Measurements from ENCODE around the gene SHB.
A peak's percentile ranks its signal among the peaks of the same experiment; 100 is the strongest.

The SHB gene

DNA sequence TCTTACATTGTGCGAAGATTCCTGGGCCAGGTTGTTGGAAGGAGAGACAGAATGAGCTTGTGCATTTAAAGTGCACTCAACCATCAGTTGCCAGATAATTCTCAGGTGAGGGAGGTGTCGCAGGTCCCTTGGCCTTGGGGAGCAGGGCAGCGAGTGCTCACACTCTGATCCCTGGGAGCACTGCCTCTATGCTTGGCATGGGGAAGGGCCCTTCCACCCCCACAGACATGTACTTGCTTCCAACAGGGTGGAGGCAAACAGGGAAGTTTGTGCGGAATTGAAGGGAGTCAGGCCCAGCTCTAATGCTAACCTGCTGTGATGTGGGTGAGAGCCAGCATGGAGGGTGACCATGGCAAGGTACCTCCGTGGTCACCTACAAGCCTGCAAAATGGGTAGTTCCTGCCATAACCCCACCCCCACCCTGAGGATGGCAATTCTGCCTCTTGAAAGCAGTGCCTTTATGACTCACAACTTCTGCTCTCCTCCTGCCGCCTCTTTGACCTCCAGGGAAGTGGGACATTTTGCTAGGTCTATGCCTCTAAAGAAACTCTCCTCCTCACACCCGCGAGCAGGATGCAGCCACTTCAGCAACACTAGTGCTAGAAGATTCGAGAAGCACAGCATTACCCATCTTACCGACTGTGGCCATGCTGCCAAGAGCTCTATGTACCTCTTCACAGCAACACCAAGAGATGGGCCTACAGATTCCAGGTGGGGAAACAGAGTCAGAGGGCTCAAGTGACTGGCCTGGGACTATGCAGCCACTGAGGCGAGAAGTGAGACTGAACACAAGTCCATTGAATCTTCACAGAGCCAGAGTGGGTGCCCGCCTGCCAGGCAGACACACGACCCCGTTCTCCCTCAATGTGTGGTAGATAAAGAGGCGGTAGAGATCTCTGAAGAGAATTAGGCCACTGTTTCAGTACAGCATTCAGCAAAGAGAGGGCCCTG is 143.0 kb downstream of the SHB start:
- peak; percentile 40 for DNase-seq

DNA sequence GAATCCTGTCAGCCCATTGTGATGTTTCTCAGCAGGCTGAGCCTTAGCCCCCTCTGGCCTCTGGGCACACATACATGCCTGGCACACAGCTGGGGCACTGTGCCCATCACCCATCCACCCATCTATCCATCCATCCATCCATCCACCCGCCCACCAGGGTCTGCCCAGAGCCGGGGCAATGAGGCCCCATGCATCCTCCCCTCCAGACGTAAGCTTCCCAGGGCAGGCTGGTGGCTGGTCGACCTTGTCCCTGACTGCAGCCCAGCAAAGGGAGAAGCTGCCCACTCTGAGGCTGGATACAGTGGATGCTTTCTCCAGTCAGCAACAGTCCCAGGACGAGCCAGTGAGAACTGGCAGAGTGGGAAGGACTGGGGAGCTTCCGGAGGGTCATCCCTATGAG is 144.0 kb downstream of the SHB start:
- no peak for DNase-seq

DNA sequence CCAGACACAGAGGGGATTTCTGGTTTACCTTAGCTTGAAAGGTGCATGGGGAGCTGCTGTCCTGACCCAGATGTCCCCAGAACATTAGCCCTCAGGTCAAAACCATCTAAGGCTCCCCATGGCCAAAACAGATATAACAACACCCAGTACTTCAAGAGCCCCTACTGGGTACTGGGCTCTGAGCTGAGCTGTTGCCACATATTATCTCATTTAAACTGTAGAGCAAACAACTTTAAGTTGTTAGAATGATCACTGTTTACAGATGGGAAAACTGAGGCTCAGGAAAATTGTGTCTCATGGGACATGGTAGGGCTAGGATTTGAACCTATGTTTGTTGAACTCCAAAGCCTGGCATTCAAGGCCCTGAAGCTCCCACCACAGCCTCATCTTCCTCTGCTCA is 144.5 kb downstream of the SHB start:
- DNase-seq = no peak

DNA sequence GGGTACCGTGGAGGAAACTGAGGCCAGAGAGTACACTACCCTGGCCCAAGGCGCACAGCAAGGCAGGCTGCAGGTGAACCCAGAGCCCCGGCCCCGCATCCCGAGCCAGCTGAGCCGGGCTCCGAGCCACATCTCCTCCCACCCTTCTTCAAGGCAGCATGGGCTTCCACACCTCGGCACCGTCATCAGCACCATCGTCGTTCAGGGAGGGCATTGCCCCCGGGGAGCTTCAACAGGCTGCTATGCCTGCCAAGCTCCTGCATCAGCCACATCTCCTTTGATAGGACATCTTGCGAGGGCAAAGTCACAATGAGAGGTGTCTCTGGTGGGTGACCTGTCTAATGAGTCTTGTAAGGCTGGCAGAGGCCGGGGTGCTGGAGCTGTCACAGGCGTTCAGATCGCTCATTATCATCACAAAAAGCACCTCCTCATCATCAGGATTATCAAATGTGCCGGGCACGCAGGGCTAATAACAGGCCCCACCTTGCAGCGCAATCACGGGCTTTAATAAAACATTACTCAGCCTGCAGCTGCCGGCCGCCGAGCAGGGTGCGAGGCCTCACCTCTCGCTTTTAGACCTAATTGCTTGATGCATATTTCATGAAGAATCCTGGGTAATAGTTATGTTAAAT is 145.1 kb downstream of the SHB start:
- DNase-seq = no peak

DNA sequence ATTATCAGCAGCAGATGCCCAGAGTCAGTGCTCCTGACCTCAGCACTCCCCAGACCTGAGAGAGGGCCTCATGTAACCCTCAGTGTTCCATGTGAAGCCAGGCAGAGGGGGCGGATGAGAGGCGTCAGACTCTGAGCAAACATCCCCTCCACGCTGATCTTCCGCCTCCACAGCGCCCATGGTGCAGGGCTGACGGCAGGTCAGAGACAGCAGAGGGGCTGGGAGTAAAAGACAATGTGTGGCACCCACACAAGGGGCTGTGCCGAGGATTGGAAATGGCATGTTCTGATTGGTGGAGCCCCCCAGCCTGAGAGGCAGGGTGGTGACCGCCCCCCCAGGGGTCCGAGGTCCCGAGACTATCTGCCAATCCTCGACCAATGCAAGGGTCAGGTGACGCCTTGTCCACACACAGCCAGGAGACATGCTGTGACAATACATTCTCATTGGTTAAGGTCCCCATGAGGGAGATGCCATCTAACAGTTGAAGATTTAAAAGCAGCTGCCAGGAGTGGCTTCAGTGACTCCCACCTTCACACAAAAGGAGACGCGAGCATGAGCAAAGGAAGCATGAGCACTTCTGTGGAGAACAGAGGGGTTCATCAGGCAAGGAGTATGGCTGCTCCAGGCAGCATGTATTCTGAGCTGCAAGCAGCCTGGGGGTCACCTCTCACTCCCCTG is 145.8 kb downstream of the SHB start:
- no peak for DNase-seq

DNA sequence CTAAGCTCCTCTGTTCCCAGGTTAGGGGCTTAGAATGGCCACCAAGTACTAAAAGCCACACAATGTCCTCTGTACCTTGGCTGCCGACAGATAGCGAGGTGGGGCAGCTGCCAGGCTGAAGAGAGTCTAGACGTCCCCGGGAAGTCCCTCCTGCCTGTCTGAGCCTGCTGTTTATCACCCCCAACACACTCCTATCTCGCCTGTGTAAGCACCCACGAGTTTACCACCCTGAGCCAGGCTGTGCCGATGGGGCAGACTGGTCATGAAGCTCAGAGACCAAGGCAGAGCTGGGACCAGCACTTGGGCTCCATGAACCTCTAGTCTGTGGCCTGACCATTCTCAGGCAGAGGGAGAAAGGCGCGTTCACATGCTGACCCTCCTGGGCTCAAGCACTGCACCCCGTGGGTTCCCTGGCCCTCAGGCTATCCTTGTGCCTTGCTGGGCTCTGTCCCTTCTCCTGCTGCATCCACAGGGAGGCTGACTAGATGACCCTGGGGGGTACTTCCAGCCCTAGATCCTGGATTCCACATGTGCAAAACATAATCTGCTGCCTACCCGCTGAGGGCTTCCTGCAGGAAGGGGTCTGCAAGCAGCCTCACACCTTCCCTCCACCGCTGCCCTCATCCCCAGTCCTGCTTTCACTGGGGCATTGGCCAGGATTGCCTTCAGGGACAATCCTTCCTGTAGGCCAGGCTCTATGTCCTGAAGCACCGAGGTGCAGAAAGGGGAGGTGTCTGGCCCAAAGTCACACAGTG is 146.5 kb downstream of the SHB start:
- no peak for DNase-seq

DNA sequence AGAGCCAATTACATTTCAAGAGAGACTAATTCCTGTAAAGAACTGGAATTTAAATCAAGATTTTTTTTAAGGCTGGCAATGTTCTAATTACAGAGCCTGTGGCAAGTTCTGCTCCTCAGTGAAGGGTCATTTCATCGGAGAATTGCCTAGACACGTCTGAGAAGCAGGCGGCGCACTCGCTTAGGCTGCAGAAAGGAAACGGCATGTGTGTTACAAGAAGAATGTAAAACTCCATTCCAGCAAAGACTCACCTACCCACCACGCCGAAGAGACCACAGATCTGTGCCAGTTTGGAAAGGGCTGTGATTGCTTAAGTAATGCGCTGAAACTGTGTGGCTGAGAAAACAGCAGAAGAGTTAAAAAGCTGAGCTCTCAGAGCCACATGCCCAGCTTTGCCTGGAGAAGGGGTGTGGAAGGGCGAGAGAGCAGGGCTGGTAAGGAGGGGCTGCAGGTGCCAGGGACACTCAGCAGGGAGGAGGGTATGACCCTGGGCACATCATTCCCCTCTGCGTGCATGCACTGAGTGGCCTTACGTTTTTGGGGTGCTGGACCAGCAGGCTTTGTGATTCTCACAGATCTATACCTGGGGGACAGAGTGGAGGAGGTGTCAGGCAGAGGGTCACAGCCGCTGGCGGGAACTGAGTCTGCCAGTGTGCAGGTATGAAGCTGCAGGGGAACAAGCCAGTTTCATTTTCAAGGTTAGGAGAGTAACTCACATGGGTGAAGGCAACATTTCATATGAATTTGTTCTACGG is 147.3 kb downstream of the SHB start:
- no peak for DNase-seq

DNA sequence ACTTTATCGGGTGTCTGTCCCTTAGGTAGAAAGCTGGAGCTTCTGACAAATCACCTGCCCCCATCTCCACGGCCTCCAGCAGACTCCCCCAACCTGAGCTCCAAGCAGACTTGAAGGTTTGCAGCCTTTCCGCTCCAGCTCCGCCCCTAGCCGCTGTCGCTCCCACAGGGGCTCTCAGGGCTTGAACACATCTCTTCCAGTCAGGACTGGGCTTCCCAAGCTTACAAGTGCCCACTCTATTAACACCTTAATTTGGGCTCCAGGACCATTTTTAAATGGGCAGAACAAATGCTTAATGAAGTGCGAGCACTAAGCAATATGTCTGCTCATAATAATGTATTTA is 147.9 kb downstream of the SHB start:
- DNase-seq = no peak

DNA sequence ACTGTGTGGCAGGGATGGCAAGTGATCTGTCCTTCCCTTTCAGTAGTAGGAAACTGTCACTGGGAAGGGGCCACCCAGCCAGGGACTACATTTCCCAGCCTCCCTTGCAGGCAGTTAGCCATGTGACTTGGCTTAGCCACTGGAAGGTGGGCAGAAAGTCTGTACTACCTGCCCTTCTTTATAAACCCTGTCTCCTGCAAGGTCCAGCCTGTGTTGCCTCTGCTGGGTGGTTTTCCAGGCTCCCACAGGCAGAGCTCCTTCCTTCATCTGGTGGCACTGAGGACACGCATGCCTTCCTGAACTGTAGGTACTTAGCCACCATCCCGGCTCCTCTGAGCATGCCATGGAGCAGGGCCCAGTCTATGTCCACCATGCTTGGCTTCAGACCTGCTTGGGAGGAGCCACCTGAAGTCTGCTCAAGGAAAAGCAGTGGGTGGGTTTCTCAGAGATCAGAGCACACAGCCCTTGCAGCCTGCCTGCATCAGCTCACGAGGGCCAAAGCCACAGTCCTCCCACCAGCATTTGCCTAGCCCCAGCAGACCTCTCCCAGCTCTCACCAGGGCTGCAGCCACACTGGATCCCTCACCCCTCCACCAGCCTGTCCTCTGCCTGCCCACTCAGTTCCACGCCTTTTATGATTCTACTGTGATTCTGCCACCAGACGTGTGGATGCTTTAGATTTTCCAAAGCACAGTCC is 148.4 kb downstream of the SHB start:
- DNase-seq = peak; percentile 34

DNA sequence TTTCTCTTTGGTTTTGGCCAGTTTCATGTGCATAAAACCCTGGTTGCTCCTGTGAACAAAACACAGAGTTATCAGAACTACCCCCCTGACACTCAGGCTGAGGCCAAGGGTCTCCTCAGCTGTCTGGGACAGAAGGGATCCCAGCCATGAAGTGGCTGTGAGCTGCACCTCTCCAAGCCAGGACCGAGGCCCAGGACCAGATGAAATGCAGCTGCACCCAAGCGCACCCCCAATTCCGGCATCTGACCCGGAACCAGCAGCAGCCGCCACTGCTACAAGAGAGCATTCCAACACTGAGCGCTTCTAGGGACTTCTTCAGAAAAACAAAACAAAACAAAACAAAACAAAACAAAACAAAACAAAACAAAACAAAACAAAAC is 149.1 kb downstream of the SHB start:
- DNase-seq = no peak

DNA sequence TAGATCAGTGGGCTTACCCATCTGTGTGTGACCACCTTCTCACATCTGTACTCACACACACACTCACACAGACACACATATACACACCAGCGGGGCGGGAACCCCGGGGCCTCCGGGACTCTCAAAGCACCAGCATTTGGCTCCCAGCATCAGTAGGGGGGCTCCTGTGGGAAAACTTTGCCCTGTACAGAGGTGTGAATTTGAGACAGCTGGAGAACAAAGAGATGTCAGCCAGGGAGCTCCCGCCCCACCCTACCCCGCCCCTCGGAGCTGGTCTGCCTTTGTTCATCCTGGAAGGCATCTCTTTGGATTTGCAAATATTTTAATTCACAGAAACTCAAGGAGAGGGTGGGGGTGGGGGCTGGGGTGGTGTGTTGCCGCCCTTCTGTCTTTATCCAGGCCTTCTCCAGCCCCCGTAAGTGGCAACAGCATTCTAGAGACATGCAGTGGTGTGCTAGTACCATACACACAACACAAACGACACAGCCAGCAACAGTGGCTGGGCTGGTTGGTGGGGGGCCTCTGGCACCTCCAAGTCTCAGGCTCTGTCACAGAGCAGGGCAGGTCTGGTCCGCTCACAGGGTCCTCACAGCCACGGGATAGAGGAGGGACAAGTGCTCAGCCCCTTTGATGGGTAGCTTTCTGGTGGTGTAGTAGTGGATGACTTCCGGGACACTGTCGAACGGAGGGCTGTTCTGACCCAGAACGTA is 149.6 kb downstream of the SHB start:
- DNase-seq = no peak

DNA sequence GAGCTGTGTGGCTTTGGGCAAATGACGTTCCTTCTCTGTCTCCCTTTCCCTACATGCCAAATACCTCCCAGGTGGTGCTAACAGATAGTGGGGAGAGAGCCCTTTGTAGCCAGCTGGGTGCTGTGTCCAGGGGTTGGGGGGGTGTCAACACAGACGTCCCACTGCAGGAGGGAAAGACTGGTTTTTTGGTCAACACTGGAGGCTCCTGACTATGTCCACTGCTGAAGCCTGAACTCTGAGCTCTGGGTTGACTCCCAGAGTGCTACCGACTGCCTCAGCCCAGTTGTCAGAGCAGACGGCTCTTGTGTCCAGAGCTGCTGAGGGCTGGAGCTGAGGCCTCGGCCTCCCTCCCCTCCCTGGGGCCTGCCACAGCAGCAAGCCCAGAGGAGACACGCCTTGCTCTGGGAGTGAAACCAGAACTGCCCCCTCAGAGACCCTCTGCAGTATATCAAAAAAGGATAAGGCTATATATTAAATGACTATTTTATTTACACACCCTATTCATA is 150.3 kb downstream of the SHB start:
- no peak for DNase-seq

DNA sequence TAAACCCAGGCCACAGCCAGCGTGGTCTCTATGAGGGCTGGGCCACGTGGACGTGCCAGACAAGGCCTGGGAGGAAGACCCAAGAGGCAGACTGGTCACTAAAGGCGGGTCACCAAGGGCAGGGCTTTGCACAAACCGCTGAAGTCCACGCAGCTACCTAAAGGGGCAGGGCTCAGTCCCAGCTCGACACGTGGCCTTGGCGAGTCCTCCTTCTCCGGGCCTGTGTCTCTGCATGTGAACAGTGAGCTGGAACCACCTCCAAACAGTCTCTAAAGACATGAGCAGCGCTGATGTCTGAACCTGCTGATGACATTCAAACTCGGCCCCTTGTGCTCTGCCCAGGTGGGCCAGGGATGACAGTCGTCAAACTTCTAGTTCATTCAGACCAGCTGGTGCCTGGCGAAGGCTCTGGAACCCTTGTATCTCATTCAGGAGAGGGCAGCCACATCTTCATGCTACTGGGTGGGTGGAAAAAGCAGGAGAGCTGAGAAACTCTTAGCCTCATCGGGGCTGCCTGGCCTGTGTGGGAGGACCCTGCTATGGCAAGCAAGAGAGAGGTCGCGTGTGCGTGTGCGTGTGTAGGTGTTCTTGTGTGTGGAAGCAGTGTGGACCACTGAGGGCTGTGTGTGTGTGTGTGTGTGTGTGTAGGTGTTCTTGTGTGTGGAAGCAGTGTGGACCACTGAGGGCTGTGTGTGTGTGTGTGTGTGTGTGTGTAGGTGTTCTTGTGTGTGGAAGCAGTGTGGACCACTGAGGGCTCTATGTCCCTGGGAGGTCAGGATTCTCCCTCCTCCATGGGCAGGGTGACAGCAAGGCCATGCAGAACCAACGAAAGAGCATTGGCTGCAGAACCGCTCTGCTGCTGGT is 151.0 kb downstream of the SHB start:
- no peak for DNase-seq

DNA sequence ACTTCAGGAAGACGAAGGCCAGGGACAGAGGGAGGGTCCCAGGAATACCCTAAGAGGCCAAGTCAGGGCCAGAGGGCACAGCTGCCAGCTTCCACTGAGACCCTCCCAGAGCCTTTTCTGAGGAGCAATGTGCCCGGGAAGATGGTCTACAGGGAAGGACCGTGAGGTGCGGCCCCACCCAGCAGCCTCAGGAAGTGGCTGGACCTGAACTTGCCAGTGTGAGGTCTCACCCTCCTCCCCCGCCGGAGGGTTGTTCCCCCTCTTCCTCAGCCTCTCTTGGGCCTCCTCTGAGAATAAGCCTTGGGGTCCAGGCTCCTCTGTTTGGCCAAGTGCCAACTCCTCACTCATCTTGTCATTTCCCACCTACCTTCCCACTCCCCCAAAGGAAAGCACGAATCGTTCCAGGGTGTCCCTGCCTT is 151.7 kb downstream of the SHB start:
- DNase-seq = no peak

DNA sequence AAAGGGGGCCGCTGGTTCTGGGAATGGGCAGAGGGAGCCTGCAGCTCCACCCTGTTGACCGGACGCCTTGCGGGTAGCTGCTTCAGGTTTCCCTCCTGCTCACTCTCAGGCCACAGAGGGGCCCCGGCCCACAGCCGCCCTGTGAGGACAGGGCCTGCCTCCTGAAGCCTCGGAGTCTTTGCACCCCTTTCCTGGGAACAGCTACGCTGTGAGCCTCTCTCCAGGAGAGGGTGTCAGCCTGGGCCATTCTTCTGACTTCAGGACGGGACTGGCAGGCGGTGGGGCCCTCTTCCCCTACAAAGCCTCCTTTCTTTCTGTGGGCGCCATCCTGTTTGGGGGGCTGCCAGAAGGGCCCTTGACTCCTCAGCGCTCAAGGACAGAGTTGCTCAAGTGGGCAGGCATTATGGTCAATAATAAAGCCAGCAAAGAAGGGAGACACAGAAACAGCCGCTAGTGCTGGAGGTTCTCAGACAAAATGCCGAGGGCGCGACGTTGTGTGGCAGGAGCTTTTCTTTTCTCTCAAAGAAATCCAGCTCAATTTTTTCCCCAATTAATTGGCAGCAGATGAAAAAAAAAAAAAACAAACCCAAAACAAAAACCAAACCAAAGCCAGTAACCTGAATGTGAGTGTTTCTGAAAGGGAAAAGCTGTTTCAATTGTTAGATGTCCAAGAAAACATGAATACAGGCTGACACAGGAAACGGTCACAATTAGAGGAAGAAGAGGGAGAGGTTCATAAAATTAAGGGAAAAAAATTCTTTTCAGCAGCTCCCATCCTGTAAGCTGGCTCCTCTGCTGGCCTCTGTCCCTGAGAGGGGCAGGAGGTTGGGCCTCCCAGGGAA is 152.3 kb downstream of the SHB start:
- no peak for DNase-seq

DNA sequence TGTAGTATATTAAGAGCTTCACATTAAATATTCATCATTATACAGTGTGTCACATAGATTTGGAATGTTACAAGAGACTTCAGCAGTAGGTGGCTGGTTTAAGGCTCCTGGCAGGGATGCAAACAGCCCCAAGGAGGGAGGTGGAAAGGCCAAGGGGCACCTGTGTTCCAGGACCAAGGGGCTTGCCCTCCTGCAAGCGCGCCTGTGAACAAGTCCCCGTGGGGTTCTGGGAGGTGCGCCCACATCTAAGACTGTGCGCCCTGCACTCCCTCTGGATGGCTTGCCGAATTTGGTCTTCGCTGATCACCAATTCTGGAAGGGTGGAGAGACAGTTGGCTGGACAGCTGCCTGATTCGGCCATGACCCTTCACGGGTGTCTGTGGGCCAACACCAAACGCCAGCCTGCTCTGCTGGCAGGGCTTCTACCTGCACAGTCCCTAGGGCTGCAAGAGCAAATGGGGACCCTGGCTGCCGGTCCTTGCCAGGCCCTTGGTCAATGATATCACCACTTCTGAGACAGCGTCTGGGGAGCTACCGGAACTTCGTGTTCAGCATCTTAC is 153.0 kb downstream of the SHB start:
- DNase-seq = no peak

DNA sequence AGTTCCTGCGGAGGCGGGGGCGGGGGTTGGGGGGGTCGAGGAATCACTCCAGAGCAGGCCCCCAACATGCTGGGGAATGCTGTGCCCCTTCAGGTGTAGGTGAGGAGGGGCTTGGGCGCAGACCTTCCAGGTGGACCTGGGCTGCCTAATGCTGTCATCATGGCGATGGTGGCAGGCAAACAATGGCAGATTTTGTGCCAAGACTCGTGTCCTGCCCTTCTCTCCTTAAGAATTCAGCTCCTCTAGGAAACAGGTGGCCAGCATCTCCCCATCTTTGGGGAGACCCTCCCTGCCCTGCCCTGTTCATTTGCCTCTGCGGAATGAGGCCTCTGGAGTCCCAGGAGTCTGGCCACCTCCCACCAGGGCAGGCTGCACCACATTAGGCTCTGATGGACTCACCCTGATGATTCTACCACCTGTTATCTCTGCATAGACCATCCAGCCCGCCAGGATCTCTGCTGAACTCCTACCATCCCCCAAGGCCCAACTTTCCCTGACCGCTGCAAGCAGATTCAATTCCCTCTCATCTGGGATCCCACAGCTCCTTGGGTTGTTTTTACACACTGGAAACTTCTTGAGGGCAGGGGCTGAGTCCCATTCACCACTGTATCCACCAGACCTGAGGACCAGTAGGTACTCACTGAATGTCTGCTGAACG is 154.2 kb downstream of the SHB start:
- no peak for DNase-seq

DNA sequence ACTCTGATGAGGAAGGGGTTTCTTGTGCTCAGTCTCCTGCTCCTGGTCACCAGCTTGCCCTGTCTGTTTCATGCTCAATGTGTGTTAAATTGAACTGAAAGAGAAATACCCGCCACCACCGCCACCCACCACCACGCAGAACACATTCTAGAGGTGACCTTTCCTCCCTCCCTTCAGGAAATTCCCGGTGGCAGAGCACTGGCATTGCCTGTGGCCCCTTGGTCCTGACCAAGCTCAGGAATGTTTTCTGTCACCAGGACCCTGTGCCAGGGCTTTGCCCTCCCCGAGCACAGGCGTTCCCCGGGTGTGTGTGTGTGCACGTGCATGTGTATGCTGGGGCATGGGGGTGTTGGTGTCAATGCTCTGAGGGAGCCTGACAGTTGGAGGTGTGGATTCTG is 154.9 kb downstream of the SHB start:
- no peak for DNase-seq

All from activated CD4-positive, alpha-beta T cell treated with anti-CD3 and anti-CD28 coated beads, Interleukin-2, Interleukin-6, amounts not matched to agents 100 ng/mL and 50 ng/mL, durations not matched to agents 16 hours and 8 hours (primary cell).